Right renal cortex interstitium (tissue), 3 donors: ENCODE measurements around the gene GLYATL2. TPM values are rescaled to one million over a fixed set of nuclear protein-coding genes. Genes with fewer than 3 reads are reported as not detected.

Experiments used
- DNase-seq, 3 donors: peaks; one replicate each; pipeline ENCODE4 v3.0.0-alpha.2; 2013; ENCODE audit warnings: low read depth in 3 of 3, low spot score in 2 of 3
- polyA plus RNA-seq, 3 donors: library from polyadenylated mRNA; unstranded; fragments of 120-200 nt; gene quantifications; one replicate each; pipeline ENCODE4 v1.2.1, GENCODE V29; 2013; ENCODE audit not compliant: insufficient read length in 3 of 3

The GLYATL2 gene, protein sequence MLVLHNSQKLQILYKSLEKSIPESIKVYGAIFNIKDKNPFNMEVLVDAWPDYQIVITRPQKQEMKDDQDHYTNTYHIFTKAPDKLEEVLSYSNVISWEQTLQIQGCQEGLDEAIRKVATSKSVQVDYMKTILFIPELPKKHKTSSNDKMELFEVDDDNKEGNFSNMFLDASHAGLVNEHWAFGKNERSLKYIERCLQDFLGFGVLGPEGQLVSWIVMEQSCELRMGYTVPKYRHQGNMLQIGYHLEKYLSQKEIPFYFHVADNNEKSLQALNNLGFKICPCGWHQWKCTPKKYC
- polyA plus RNA-seq, result 1 to 10 TPM; 1.6 to 2.7 (median 2.2) TPM

- no peak for DNase-seq
Measured at GRCh38 chr11:58844361-58845005, at the start of gene GLYATL2. GLYATL2 (minus strand) TSS chr11:58844704; CDS start chr11:58839612, 5,092 bp downstream.

DNA sequence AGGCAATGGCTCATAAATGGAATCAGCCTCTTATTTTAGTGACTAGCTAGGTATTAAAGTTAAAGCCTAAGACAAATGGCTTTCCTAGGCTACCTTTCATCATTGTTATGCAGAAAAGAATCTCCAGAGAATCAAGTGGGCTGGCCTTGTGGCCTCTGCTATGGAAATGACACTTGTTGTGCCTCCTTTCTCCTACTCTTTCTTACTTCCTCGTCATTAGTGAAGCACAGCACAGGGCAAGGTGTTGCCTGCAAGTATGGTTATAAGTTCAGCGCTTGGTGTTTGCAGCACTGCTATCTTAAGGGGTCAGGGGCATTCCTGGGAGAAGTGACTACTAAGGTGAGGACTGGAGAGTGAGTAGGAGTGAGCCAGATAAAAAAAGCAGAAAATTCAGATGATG, 49.4 kb upstream of the GLYATL2 start:
- DNase-seq, result no peak

DNA sequence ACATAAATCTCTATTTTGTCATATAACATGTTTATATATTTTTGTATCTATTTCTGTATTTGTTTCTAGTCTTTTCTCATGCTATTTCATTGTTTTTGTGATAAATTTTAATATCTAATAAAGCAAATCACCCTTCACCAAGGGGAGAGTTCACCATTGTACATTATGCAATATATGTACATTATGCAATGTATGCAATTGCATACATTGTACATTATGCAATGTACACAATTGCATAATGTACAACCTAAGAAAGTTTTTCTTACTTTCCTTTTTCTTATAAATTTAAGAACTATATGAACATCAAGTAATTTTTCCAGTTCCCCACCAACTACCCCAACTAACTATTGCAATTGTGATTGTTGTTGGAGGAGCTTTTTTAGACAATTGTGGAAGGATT, 44.1 kb upstream of the GLYATL2 start:
- DNase-seq, result no peak

- DNase-seq, result no peak
Measured at GRCh38 chr11:58887452-58887851, 42.9 kb upstream of the GLYATL2 start.

DNA sequence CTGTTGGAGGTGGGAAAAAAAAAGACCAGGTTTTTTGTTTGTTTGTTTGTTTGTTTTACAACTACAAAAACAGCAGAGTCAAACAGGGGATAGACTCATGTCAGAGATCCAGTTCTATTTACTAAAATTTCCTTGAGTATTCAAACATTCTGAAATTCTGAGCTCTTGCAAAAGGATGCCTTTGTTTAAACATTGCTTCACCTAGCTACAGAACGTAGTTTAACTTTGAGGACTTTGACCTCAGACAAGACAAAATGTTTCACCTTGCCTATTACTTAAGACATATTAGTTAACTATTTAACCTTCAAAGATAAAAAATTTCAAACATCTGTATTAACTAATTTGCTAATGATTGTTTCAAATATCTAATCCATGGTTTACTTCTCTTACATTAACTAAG, 36.1 kb upstream of the GLYATL2 start:
- DNase-seq, result no peak

DNA sequence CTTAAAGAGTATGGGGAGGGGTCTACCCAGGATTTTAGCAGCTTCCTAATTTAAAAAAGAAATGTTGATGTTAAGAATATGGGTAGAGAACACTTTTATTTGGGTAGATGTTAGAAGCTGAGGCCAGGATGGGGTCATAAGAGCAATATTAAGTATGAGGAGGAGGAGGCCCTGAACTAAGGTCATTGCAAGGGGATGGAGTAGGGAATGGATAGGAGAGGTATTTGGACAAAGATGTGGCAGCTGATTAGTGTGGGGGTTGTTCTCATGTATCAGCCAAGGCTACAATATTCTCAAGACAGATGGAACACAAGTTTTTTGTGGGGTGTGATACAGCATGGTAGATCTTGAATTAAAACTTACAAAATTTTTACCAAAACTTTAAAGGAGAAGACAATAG, 35.7 kb upstream of the GLYATL2 start:
- DNase-seq, result no peak

DNA sequence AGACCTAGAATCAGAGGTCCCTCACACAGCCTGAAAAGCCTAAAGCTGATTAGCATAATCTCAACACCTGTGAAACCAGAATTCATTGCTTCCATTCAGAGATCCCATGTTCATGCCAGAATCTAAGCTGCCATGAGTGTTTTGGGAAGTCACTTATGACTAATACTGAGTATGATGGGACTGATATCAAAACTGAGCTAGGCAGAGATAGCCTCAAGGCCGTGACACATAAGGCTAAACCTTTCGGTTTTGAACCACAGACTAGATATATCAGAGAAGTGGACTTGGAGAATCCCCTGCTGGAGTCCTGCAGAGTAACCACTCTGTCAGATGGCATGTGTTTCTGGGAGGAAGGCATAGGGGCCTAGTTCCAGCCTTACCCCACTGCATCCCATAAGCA, 23.1 kb upstream of the GLYATL2 start:
- DNase-seq, result no peak

DNA sequence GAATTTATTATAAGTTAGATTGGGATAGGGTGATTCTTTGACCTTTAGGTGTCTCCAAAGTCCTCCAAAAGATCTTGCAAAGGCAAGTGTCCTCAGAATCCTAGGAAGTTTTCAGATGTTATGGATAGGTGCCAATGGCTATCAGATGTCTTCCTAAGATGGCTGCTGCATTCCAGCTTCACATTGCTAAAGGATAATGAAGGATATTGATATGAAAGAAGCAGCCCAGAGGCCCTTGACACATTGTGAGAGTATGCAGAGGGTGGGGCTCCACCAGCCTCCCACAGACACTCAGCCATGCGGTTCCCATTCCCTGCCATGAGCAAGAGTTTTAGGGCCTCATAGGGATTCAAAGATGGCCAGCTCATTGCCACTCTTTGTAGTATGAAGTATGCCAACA, 22.3 kb upstream of the GLYATL2 start:
- DNase-seq, result no peak

GRCh38 chr11:58864335-58864734, 19.8 kb upstream of the GLYATL2 start:
- DNase-seq, result no peak

DNA sequence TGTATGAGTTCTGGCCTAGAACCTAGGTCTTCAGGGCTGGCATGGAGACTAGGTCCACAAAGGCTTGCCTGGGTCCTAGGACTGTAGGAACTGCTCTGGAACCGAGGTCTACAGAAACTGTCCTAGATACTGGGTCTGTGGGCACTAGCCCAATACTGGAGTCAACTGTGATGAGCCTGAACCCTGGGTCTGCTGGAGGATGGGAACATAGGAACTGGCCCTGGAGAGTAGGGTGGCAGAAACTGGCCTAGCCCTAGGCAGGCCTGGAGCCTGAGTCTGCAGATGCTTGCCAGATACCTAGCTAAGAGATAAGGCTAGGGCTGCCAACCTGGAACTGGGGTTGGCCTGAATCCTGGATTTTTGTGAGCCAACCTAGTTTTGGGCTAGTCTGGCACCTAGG, 19.2 kb upstream of the GLYATL2 start:
- DNase-seq, result no peak

- no peak for DNase-seq
Measured at GRCh38 chr11:58861533-58861932, 17.0 kb upstream of the GLYATL2 start.

- no peak for DNase-seq
Measured at GRCh38 chr11:58856806-58857205, 12.3 kb upstream of the GLYATL2 start.

GRCh38 chr11:58845386-58845785, 882 bp upstream of the GLYATL2 start:
- DNase-seq, result no peak

DNA sequence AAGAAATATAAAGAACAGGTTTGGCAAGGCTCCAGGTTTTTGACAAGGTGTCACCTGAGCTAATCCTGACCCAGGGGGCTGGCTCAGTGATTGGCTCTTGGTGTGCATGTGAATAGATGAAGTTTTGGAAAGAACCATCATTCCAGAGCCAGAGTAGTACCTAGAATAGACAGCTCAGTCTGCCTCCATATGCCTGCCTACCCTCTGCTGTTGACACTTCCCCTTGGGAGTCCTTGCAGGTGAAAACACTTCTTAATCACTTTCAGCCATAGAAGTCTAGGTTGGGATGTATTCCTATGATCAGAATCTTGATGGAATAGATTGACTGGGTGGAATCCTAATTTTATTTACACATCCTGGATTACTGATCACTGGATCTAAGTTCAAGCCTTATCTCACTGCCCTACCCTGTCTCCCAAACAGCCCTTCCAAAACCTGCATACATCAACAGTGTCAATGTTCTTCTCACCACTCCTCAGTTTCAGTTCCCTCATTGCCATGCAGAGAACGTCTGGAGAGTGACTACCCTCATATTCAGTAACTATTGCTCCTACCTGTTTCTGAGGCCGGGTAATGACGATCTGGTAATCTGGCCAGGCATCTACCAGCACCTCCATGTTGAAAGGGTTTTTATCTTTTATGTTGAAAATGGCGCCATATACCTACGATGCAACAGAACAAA, 6.7 kb downstream of the GLYATL2 start:
- DNase-seq, result no peak

DNA sequence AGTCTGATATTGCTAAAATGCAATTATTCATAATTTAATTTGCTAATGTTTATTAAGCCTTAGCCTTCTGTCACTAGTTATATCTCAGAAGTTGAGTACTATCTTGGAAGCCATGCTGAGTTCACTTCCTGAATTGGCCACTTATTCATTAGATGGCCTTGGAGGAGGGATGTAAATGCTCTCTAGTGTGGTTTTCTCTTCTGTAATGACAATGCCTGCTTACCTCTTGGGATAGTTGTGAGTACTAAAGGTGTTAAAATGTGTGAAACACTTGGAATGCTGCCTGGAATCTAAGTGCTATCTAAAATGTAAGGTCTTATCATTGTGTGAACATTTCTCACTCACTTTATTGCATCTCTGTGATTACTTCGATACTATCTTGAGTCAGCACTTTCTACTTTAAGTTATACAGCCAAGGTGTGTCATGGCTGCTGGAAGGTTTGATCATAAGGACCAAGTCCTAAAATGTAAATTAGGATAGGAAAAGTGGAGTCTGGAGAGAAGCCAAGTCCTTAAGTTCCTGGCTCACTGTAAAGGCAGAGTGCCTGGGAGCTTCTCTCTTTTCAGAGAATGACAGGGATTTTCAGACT, 12.4 kb downstream of the GLYATL2 start:
- no peak for DNase-seq

GRCh38 chr11:58830673-58831301, 13.7 kb downstream of the GLYATL2 start:
- no peak for DNase-seq

GRCh38 chr11:58829786-58830185, 14.7 kb downstream of the GLYATL2 start:
- DNase-seq, result no peak

DNA sequence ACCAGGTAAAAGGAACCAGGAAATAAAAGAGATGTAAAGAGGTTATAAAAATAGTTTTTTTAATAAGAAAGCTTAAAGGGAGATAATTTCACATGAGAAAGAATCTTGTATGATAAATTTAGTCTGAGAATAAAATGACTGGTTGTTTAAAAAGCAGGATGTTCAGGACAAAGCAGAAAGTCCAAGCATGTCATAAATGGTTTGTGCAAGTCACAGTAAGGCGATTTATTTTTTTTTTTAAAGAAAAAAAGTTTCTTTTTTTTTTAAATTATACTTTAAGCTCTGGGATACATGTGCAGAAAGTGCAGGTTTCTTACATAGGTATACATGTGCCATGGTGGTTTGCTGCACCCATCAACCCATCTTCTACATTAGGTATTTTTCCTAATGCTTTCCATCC, 30.8 kb downstream of the GLYATL2 start:
- DNase-seq, result no peak

DNA sequence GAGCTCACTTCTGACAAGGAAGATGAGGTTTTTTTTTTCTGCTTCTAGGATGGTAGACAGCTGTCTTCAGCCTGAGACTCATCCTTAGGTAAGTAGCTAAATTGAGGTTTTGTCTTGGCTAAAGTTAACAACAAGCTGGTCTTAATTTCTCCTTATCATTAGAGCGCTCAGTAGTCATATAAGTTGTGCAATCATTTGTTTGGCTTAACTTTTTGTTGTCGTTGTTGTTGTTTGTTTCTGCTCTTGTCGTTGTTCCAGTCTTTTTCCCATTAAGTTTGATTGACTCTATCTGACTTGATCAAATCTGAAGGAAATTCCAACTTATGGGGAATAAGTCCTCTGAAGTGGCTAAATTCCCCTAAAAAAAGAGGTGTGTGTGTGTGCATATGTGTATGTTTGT, 33.0 kb downstream of the GLYATL2 start:
- DNase-seq, result no peak

- no peak for DNase-seq
Measured at GRCh38 chr11:58807343-58807742, 37.2 kb downstream of the GLYATL2 start.

DNA sequence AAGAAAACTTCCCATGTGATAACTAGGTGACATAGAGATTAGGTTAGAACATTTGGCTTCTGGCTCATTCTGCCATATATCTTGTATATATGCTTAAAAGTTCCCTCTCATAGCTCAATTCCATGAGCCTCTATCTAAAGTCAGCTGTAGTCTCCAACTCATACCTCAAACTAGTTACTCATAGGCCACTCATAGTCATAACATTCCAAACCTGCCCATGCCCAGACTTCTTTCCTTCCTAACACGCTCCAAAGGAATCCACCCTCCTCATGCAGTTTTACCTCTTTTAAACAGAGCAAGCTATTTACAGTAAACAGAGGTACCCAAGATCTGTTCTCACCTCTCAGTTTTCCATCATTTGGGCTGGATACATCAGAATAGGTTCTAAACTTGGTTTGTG, 39.4 kb downstream of the GLYATL2 start:
- DNase-seq, result no peak
